Prostate gland (tissue), 2 donors: ENCODE measurements around the gene PTCD1.

Experiments
- CTCF ChIP-seq, 4 experiments: fragments of 200-600 bp in 2 of 4; fragments of 450-650 bp in 2 of 4; sonication (generic) in 2 of 4; IDR thresholded peaks; 1 replicate in 3 of 4; 2 replicates in 1 of 4; pipeline ENCODE4 v1.5.1; 2016 to 2019; ENCODE audit warnings: antibody characterized with exemption in 4 of 4, mild to moderate bottlenecking in 2 of 4, moderate library complexity in 2 of 4
- POLR2A ChIP-seq: fragments of 450-650 bp; IDR thresholded peaks from one replicate; pipeline ENCODE4 v1.6.1; 2016; ENCODE audit warnings: antibody characterized with exemption, mild to moderate bottlenecking
- POLR2AphosphoS5 ChIP-seq: sonication (generic); formaldehyde crosslinking; IDR thresholded peaks from one replicate; pipeline ENCODE4 v1.6.1; 2017; ENCODE audit warnings: antibody characterized with exemption

- TF ChIP-seq CTCF (IDR thresholded peaks at IDR 0.05) (no peak), POLR2AphosphoS5 (no peak), POLR2A (no peak)
Measured at GRCh38 chr7:99457050-99457649, 18.6 kb upstream of the PTCD1 start.
